Right atrium auricular region (tissue), 2 donors: ENCODE results near the gene KISS1R. TPM values are rescaled to one million over a fixed set of nuclear protein-coding genes. Genes with fewer than 3 reads are reported as not detected.

Experiments used
- DNase-seq: peaks from one replicate; pipeline ENCODE4 v3.0.0-alpha.2; 2019; ENCODE audit warnings: low spot score
- H3K27ac ChIP-seq, 2 donors: fragments of 200-600 bp; sonication (generic); 1 replicate in 1 of 2; 2 replicates in 1 of 2; pipeline ENCODE4 v1.5.1; 2016 to 2019
- H3K27me3 ChIP-seq, 2 donors: fragments of 200-600 bp; sonication (generic); one replicate each; pipeline versions ENCODE4 v1.5.1 to v1.6.0; 2017 to 2019
- H3K36me3 ChIP-seq: fragments of 200-600 bp; sonication (generic); one replicate; pipeline ENCODE4 v1.5.1; 2016
- H3K4me1 ChIP-seq, 2 donors: fragments of 200-600 bp; sonication (generic); one replicate each; pipeline versions ENCODE4 v1.5.1 to v1.6.0; 2017 to 2019
- H3K4me3 ChIP-seq, 2 donors: fragments of 200-600 bp; sonication (generic); 1 replicate in 1 of 2; 2 replicates in 1 of 2; pipeline ENCODE4 v1.5.1; 2017 to 2019; ENCODE audit warnings: mild to moderate bottlenecking in 1 of 2, moderate library complexity in 1 of 2
- H3K9me3 ChIP-seq, 2 donors: fragments of 200-600 bp; sonication (generic); one replicate each; pipeline ENCODE4 v1.5.1; 2019
- CTCF ChIP-seq, 2 donors: fragments of 200-600 bp; sonication (generic); IDR thresholded peaks; one replicate each; pipeline ENCODE4 v1.5.1; 2019; ENCODE audit warnings: antibody characterized with exemption in 2 of 2
- total RNA-seq, 2 donors: library from RNA; depleted of rRNA; stranded (reverse); fragments of >200 nt; gene quantifications; one replicate each; pipeline ENCODE4 v1.1.0, GENCODE V29; 2016

KISS1R gene
- total RNA-seq, 2 donors from 2014 or later = not detected

- no peaks in the 10 kb centered on the region for H3K27me3 ChIP-seq
- no peak for TF ChIP-seq CTCF (IDR thresholded peaks at IDR 0.05)
- DNase-seq = no peak
- no peak overlapping the region for H3K4me3 ChIP-seq
- no peaks in the 10 kb centered on the region for H3K36me3 ChIP-seq
- H3K9me3 ChIP-seq = no peaks in the 10 kb centered on the region
- peaks cover 0 to 47% of the 10 kb centered on the region in 2 donors for H3K4me1 ChIP-seq
- no peak overlapping the region for H3K27ac ChIP-seq
These were observed 19.0 kb downstream of the KISS1R start for GRCh38 chr19:936175-936546.

GRCh38 chr19:937259-937694 is 20.1 kb downstream of the KISS1R start:
- no peak for DNase-seq
- H3K4me3 ChIP-seq = no peak overlapping the region
- no peaks in the 10 kb centered on the region for H3K27me3 ChIP-seq
- no peak for TF ChIP-seq CTCF (IDR thresholded peaks at IDR 0.05)
- H3K9me3 ChIP-seq = no peaks in the 10 kb centered on the region
- no peak overlapping the region for H3K27ac ChIP-seq
- H3K4me1 ChIP-seq = peaks cover 0 to 46% of the 10 kb centered on the region in 2 donors
- H3K36me3 ChIP-seq = no peaks in the 10 kb centered on the region

- no peaks in the 10 kb centered on the region for H3K36me3 ChIP-seq
- H3K9me3 ChIP-seq = no peaks in the 10 kb centered on the region
- H3K4me3 ChIP-seq = no peak overlapping the region
- no peak overlapping the region for H3K27ac ChIP-seq
- peaks cover 0 to 35% of the 10 kb centered on the region in 2 donors for H3K4me1 ChIP-seq
- no peaks in the 10 kb centered on the region for H3K27me3 ChIP-seq
- no peak for DNase-seq
- TF ChIP-seq CTCF (IDR thresholded peaks at IDR 0.05) = no peak
These were observed 21.2 kb downstream of the KISS1R start for GRCh38 chr19:938233-938923.

- DNase-seq = no peak
- H3K4me3 ChIP-seq = no peak overlapping the region
- no peaks in the 10 kb centered on the region for H3K9me3 ChIP-seq
- TF ChIP-seq CTCF (IDR thresholded peaks at IDR 0.05) = no peak
- peaks cover 0 to 25% of the 10 kb centered on the region in 2 donors for H3K4me1 ChIP-seq
- no peaks in the 10 kb centered on the region for H3K36me3 ChIP-seq
- no peaks in the 10 kb centered on the region for H3K27me3 ChIP-seq
- H3K27ac ChIP-seq = no peak overlapping the region
These were observed 22.3 kb downstream of the KISS1R start for GRCh38 chr19:939439-939838.

- no peak for TF ChIP-seq CTCF (IDR thresholded peaks at IDR 0.05)
- H3K9me3 ChIP-seq = no peaks in the 10 kb centered on the region
- no peak overlapping the region for H3K4me3 ChIP-seq
- peak overlapping the region in 1 of 2 donors; percentile 85 for H3K27ac ChIP-seq
- H3K36me3 ChIP-seq = no peaks in the 10 kb centered on the region
- peaks cover 0 to 20% of the 10 kb centered on the region in 2 donors for H3K4me1 ChIP-seq
- no peaks in the 10 kb centered on the region for H3K27me3 ChIP-seq
- no peak for DNase-seq
These were observed 22.8 kb downstream of the KISS1R start for GRCh38 chr19:939922-940321.
